ENCODE measurements around the gene NELFA.
"Not testable (repeated sequence)": the region's sequence is repeated elsewhere in the genome, so short reads cannot be mapped to it uniquely, and the experiment has no call there.

Gene NELFA

DNA sequence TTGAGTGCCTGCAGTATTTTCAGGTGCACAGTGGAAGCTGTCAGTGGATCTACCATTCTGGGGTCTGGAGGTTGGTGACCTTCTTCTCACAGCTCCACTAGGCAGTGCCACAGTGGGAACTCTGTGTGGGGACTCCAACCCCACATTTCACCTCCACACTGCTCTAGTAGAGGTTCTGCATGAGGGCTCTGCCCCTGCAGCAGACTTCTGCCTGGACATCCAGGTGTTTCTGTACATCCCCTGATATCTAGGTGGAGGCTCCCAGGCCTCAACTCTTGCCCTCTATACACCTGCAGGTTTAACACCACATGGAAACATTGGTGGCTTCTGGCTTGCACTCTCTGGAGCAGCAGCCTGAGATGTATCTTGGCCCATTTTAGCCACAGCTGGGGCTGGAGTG lies 17.0 kb upstream of the NELFA start:
- Histone ChIP-seq H3K4me1 (ENCODE audit: insufficient read depth, low read length) (no peaks in the 10 kb centered on the region), H3K27me3 (ENCODE audit: insufficient read depth, low read length) (no peaks in the 10 kb centered on the region), H3K36me3 (ENCODE audit: insufficient read depth, low read length) (no peaks in the 10 kb centered on the region), H3K4me3 (ENCODE audit: low read length) (no peak overlapping the region), H2AFZ (ENCODE audit: low read depth, low read length) (no peak overlapping the region), H3K9me3 (ENCODE audit: low read length) (peaks cover 14% of the 10 kb centered on the region)

DNA sequence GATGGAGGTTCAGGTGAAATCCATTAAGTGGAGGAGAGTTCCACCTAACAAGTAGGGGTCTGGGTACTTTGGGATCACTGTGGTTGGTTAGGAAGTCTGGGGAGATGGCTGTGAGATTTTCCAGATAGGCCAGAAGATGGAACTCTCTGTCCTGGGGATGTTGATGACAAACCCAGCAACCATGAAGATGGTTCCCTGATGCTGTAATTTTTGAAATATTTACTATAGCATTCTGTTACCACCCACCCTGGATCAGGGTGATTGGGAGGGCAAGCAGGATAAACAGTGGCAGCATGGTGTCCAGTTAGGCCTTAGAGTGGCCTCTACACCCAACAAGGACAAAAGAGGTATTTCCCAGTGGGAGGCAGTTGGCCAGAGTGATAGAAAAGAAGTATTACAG lies 15.9 kb upstream of the NELFA start:
- H3K36me3 ChIP-seq (ENCODE audit: insufficient read depth, low read length), result no peaks in the 10 kb centered on the region
- H3K27me3 ChIP-seq (ENCODE audit: insufficient read depth, low read length), result no peaks in the 10 kb centered on the region
- H3K9me3 ChIP-seq (ENCODE audit: low read length), result peaks cover 14% of the 10 kb centered on the region
- H3K4me3 ChIP-seq (ENCODE audit: low read length), result no peak overlapping the region
- H3K4me1 ChIP-seq (ENCODE audit: insufficient read depth, low read length), result no peaks in the 10 kb centered on the region
- H2AFZ ChIP-seq (ENCODE audit: low read depth, low read length), result no peak overlapping the region

DNA sequence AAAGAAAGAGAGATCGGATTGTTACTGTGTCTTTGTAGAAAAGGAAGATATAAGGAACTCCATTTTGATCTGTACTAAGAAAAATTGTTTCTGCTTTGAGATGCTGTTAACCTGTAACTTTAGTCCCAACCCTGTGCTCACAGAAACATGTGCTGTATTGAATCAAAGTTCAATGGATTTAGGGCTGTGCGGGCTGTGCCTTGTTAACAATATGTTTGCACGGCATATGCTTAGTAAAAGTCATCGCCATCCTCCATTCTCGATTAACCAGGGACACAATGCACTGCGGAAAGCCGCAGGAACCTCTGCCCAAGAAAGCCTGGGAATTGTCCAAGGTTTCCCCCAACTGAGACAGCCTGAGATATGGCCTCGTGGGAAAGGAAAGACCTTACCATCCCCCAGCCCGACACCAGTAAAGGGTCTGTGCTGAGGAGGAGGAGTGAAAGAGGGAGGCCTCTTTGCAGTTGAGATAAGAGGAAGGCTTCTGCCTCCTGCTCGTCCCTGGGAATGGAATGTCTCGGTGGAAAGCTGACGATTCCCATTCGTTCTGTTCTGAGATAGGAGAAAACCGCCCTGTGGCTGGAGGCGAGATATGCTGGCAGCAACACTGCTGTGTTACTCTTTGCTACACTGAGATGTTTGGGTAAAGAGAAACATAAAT lies 12.7 kb upstream of the NELFA start:
- H3K36me3 ChIP-seq (ENCODE audit: insufficient read depth, low read length); H3K4me1 ChIP-seq (ENCODE audit: insufficient read depth, low read length); H3K27me3 ChIP-seq (ENCODE audit: insufficient read depth, low read length); H2AFZ ChIP-seq (ENCODE audit: low read depth, low read length); H3K4me3 ChIP-seq (ENCODE audit: low read length): not testable (repeated sequence)
- H3K9me3 ChIP-seq (ENCODE audit: low read length), result peaks cover 15% of the 10 kb centered on the region

- no peaks in the 10 kb centered on the region for H3K4me1 ChIP-seq (ENCODE audit: insufficient read depth, low read length)
- no peak overlapping the region for H3K4me3 ChIP-seq (ENCODE audit: low read length)
- H3K36me3 ChIP-seq (ENCODE audit: insufficient read depth, low read length), result no peaks in the 10 kb centered on the region
- H2AFZ ChIP-seq (ENCODE audit: low read depth, low read length), result no peak overlapping the region
- H3K9me3 ChIP-seq (ENCODE audit: low read length), result peaks cover 3% of the 10 kb centered on the region
- H3K27me3 ChIP-seq (ENCODE audit: insufficient read depth, low read length), result no peaks in the 10 kb centered on the region
Measured at GRCh38 chr4:2015008-2015407, 6.2 kb upstream of the NELFA start.

GRCh38 chr4:2011583-2011982 lies 2.8 kb upstream of the NELFA start:
- Histone ChIP-seq H3K4me3 (ENCODE audit: low read length) (no peak overlapping the region), H3K27me3 (ENCODE audit: insufficient read depth, low read length) (no peaks in the 10 kb centered on the region), H3K36me3 (ENCODE audit: insufficient read depth, low read length) (peaks cover 4% of the 10 kb centered on the region), H3K9me3 (ENCODE audit: low read length) (no peaks in the 10 kb centered on the region), H2AFZ (ENCODE audit: low read depth, low read length) (no peak overlapping the region), H3K4me1 (ENCODE audit: insufficient read depth, low read length) (peaks cover 8% of the 10 kb centered on the region)

- Histone ChIP-seq H3K4me1 (ENCODE audit: insufficient read depth, low read length) (peaks cover 8% of the 10 kb centered on the region), H3K9me3 (ENCODE audit: low read length) (no peaks in the 10 kb centered on the region), H2AFZ (ENCODE audit: low read depth, low read length) (peak overlapping the region; percentile 86), H3K36me3 (ENCODE audit: insufficient read depth, low read length) (peaks cover 20% of the 10 kb centered on the region), H3K4me3 (ENCODE audit: low read length) (peak overlapping the region; percentile 88), H3K27me3 (ENCODE audit: insufficient read depth, low read length) (no peaks in the 10 kb centered on the region)
Measured at GRCh38 chr4:2009651-2010233, 968 bp upstream of the NELFA start.

DNA sequence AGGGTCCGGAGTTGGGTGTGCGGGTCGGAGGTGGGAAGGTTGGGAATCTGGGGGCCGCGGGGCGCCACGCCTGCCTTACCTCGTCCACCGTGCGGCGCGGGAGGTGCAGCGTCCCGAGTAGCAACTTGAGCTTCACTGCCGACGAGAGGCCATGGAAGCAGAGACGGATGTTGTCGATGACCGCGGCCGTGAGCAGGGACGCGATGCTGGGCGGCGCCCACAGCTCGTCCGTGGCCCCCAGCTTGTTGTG lies 178 bp downstream of the NELFA start:
- H3K36me3 ChIP-seq (ENCODE audit: insufficient read depth, low read length), result peaks cover 27% of the 10 kb centered on the region
- H2AFZ ChIP-seq (ENCODE audit: low read depth, low read length), result peak overlapping the region; percentile 86
- peaks cover 8% of the 10 kb centered on the region for H3K4me1 ChIP-seq (ENCODE audit: insufficient read depth, low read length)
- no peaks in the 10 kb centered on the region for H3K27me3 ChIP-seq (ENCODE audit: insufficient read depth, low read length)
- no peaks in the 10 kb centered on the region for H3K9me3 ChIP-seq (ENCODE audit: low read length)
- H3K4me3 ChIP-seq (ENCODE audit: low read length), result peak overlapping the region; percentile 88

DNA sequence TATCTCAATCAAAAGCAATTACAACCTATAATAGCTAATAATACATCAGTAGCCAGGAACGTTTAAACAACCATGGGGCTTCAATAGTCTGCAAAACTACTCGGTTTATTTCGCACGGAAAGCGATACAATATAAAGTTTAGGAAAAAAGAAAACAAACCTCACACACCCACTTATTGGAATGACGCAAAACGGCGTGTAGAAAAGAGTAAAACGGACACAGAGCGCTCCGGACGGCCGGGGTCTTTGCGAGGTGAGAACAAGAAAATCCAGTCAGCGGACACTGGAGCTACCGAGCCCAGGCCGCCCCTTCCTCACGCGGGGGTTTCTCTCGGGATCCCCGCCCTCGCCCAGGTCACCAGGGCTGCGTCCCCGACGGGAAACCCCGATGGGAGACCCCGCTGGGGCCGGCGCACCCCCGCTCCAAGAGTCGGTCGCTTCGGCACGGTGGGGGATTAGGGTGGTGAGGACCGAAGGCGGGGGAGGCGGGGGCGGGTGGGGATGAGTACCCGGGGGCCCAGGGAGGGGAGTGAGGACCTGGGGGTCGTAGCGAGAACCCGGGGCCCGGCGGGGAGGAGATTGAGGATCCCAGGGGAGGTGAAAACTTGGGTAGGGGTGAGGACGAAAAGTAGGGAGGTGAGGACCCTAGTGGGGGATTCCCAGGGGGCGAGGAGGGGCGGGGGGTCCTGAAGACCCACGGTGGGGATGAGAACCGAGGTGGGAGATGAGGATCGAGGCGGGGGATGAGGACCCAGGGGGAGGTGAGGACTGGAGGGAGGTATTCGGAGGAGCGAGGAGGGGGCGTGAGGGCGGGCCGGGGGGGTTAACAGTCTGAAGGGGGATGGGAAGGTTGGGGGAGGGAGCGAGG lies 737 bp downstream of the NELFA start:
- Histone ChIP-seq H2AFZ (ENCODE audit: low read depth, low read length) (no peak overlapping the region), H3K36me3 (ENCODE audit: insufficient read depth, low read length) (peaks cover 33% of the 10 kb centered on the region), H3K4me3 (ENCODE audit: low read length) (peak overlapping the region; percentile 88), H3K4me1 (ENCODE audit: insufficient read depth, low read length) (peaks cover 8% of the 10 kb centered on the region), H3K9me3 (ENCODE audit: low read length) (peaks cover under 1% of the 10 kb centered on the region), H3K27me3 (ENCODE audit: insufficient read depth, low read length) (no peaks in the 10 kb centered on the region)

DNA sequence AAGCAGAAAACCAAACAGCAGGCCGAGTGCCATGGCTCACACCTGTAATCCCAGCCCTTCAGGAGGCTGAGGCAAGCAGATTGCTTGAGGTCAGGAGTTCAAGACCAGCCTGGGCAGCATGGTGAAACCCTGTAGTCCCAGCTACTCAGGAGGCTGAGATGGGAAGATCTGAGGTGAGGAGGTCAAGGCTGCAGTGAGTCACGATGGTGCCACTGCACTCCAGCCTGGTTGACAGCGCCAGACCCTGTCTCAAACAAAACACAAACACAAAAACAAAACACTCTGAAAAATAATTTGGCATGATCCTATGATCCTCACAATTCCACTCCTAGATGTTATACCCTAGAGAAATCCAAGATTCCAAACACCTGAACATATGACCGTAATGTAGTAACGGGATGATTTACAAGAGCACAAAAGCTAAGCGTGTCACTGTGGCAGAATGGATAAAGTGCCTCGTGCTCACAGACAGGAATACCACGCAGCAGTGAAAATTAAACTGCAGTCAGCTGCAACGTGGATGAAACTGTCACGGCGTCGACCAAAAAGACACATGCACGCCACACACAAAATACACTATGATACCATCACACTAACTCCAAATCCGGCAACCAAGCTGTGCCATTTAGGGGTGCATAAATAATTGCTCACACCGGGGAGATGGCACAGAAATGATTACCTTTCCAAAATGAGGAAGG lies 1.7 kb downstream of the NELFA start:
- peaks cover 34% of the 10 kb centered on the region for H3K36me3 ChIP-seq (ENCODE audit: insufficient read depth, low read length)

GRCh38 chr4:2006367-2006766 lies 2.4 kb downstream of the NELFA start:
- H3K36me3 ChIP-seq (ENCODE audit: insufficient read depth, low read length), result peaks cover 34% of the 10 kb centered on the region
- H3K4me3 ChIP-seq (ENCODE audit: low read length), result no peak overlapping the region
- no peaks in the 10 kb centered on the region for H3K27me3 ChIP-seq (ENCODE audit: insufficient read depth, low read length)
- H3K9me3 ChIP-seq (ENCODE audit: low read length), result peaks cover 4% of the 10 kb centered on the region
- H2AFZ ChIP-seq (ENCODE audit: low read depth, low read length), result no peak overlapping the region
- peaks cover 8% of the 10 kb centered on the region for H3K4me1 ChIP-seq (ENCODE audit: insufficient read depth, low read length)

More for the DNA sequence above, 1.7 kb downstream of the NELFA start:
- H3K27me3 ChIP-seq (ENCODE audit: insufficient read depth, low read length), result no peaks in the 10 kb centered on the region
- H3K4me3 ChIP-seq (ENCODE audit: low read length), result peak overlapping the region; percentile 88
- H3K9me3 ChIP-seq (ENCODE audit: low read length), result peaks cover 4% of the 10 kb centered on the region
- H2AFZ ChIP-seq (ENCODE audit: low read depth, low read length), result no peak overlapping the region
- H3K4me1 ChIP-seq (ENCODE audit: insufficient read depth, low read length), result peaks cover 8% of the 10 kb centered on the region

DNA sequence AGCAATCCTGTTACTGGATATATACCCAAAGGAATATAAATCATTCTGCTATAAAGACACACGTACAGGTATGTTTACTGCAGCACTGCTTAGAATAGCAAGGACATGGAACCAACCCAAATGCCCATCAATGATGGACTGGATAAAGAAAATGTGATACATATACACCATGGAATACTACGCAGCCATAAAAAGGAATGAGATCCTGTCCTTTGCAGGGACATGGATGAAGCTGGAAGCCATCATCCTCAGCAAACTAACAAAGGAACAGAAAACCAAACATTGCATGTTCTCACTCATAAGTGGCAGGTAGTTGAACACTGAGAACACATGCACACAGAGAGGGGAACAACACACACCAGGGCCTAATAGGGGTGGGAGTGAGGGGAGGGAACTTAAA lies 5.4 kb downstream of the NELFA start:
- H3K4me1 ChIP-seq (ENCODE audit: insufficient read depth, low read length); H3K4me3 ChIP-seq (ENCODE audit: low read length); H3K27me3 ChIP-seq (ENCODE audit: insufficient read depth, low read length); H2AFZ ChIP-seq (ENCODE audit: low read depth, low read length); H3K9me3 ChIP-seq (ENCODE audit: low read length): not testable (repeated sequence)
- H3K36me3 ChIP-seq (ENCODE audit: insufficient read depth, low read length), result peaks cover 41% of the 10 kb centered on the region

DNA sequence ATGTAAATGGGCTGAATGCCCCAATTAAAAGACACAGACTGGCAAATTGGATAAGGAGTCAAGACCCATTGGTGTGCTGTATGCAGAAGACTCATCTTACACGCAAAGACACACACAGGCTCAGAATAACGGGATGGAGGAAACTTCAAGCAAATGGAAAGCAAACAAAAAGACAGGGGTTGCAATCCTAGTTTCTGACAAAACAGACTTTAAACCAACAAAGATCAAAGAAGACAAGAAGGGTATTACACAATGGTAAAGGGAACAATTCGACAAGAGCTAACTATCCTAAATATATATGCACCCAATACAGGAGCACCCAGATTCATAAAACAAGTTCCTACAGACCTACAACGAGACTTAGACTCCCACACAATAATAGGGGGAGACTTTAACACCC lies 9.5 kb downstream of the NELFA start:
- not testable (repeated sequence) for H3K4me1 ChIP-seq (ENCODE audit: insufficient read depth, low read length); H2AFZ ChIP-seq (ENCODE audit: low read depth, low read length); H3K4me3 ChIP-seq (ENCODE audit: low read length); H3K27me3 ChIP-seq (ENCODE audit: insufficient read depth, low read length)
- Histone ChIP-seq H3K9me3 (ENCODE audit: low read length) (peaks cover 20% of the 10 kb centered on the region), H3K36me3 (ENCODE audit: insufficient read depth, low read length) (peaks cover 30% of the 10 kb centered on the region)

DNA sequence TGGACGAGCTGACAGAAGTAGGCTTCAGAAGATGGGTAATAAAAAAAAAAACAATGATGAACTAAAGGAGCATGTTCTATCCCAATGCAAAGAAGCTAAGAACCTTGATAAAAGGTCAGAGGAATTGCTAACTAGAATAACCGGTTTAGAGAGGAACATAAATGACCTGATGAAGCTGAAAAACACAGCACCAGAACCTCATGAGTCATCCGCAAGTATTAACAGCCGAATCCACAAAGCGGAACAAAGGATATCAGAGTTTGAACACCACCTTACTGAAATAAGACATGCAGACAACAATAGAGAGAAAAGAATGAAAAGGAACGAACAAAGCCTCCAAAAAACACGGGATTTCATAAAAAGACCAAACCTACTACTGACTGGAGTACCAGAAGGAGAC lies 10.5 kb downstream of the NELFA start:
- H3K9me3 ChIP-seq (ENCODE audit: low read length), result peaks cover 20% of the 10 kb centered on the region
- no peak overlapping the region for H3K4me3 ChIP-seq (ENCODE audit: low read length)
- no peaks in the 10 kb centered on the region for H3K27me3 ChIP-seq (ENCODE audit: insufficient read depth, low read length)
- H3K36me3 ChIP-seq (ENCODE audit: insufficient read depth, low read length), result peaks cover 22% of the 10 kb centered on the region
- no peak overlapping the region for H2AFZ ChIP-seq (ENCODE audit: low read depth, low read length)
- H3K4me1 ChIP-seq (ENCODE audit: insufficient read depth, low read length), result no peaks in the 10 kb centered on the region

All from neuron (in vitro differentiated cells).